Measurements from ENCODE around the gene ZIC1. TPM values are rescaled to one million over a fixed set of nuclear protein-coding genes. Genes with fewer than 3 reads are reported as not detected.

The ZIC1 gene
- total and polyA plus RNA-seq, 2 of the 13 experiments (the other 11 are each of a cell fraction or from before 2014, with no cell fraction given) = not detected

- no peak for TF ChIP-seq ZNF430 (CRISPR knock-in tag; IDR thresholded peaks at IDR 0.05)
- TF ChIP-seq DBP (CRISPR knock-in tag; IDR thresholded peaks at IDR 0.05; ENCODE audit: not compliant biosample characterization) = no peak
- no peak for TF ChIP-seq ZFP37 (CRISPR knock-in tag; IDR thresholded peaks at IDR 0.05; ENCODE audit: borderline replicate concordance)
- TF ChIP-seq RELA (CRISPR knock-in tag; IDR thresholded peaks at IDR 0.05) = no peak
- no peak for TF ChIP-seq ZNF777 (CRISPR knock-in tag; IDR thresholded peaks at IDR 0.05)
- no peak for TF ChIP-seq ZNF282 (IDR thresholded peaks at IDR 0.05; ENCODE audit: partially characterized antibody)
- TF ChIP-seq MXD4 (CRISPR knock-in tag; IDR thresholded peaks at IDR 0.05) = no peak
- no peak for TF ChIP-seq ZNF776 (CRISPR knock-in tag; IDR thresholded peaks at IDR 0.05)
- no peak for TF ChIP-seq NAIF1 (CRISPR knock-in tag; IDR thresholded peaks at IDR 0.05; ENCODE audit: borderline replicate concordance)
- no peak for TF ChIP-seq ZNF362 (CRISPR knock-in tag; IDR thresholded peaks at IDR 0.05; ENCODE audit: borderline replicate concordance)
- no peak for TF ChIP-seq IRF2 (CRISPR knock-in tag; IDR thresholded peaks at IDR 0.05)
- no peak for TF ChIP-seq ZNF784 (CRISPR knock-in tag; IDR thresholded peaks at IDR 0.05; ENCODE audit: borderline replicate concordance)
- no peak for TF ChIP-seq GATAD1 (CRISPR knock-in tag; IDR thresholded peaks at IDR 0.05)
- no peak for TF ChIP-seq TGIF2 (CRISPR knock-in tag; IDR thresholded peaks at IDR 0.05)
- TF ChIP-seq ZNF782 (CRISPR knock-in tag; IDR thresholded peaks at IDR 0.05; ENCODE audit: borderline replicate concordance) = no peak
- no peak for TF ChIP-seq SOX13 (IDR thresholded peaks at IDR 0.05)
- TF ChIP-seq SOX13 (CRISPR knock-in tag; conservative IDR thresholded peaks at IDR 0.05 in 1 of 2, IDR thresholded peaks at IDR 0.05 in 1 of 2) = no peak
- no peak for TF ChIP-seq HCFC1 (IDR thresholded peaks at IDR 0.05; ENCODE audit: low read depth, low read length)
- WGBS (ENCODE audit: low lambda C conversion rate) = 50% methylated on average over 31 of the region's 31 CpGs
- no peaks in the 10 kb centered on the region for H3K9me3 ChIP-seq (ENCODE audit: low read length)
- no peaks in the 10 kb centered on the region for H3K36me3 ChIP-seq (replicated peaks in 1 of 2; ENCODE audit: control insufficient read depth in 1 of 2, insufficient read depth in 2 of 2, low read length in 2 of 2)
- no peaks in the 10 kb centered on the region for H4K20me1 ChIP-seq (ENCODE audit: insufficient read depth, low read length)
- H3K27ac ChIP-seq (ENCODE audit: extremely low read length, insufficient read depth, low read length) = no peak overlapping the region
- H3K4me1 ChIP-seq (ENCODE audit: insufficient read depth, low read length) = no peaks in the 10 kb centered on the region
- no peak overlapping the region for H3K4me2 ChIP-seq (ENCODE audit: low read depth, low read length)
- ATAC-seq = no peak
- peaks cover 1 to 26% of the 10 kb centered on the region in 2 experiments for H3K27me3 ChIP-seq (ENCODE audit: control insufficient read depth in 1 of 2, insufficient read depth in 2 of 2, low read length in 2 of 2)
- ChIA-PET POLR2A (no interaction called here), CTCF (ENCODE audit: low intra/inter-chr PET ratio, low total read pairs) (no interaction called here)
- no peak overlapping the region for H2AFZ ChIP-seq (ENCODE audit: low read length)
- intact Hi-C loops (cut with micrococcal nuclease; ENCODE audit: unreplicated experiment) (no loop called here), in situ Hi-C loops (cut with HindIII; ENCODE audit: extremely low pct_ligation_motif_present, low pct_unique_long_range_greater_than_20kb) (no loop called here)
- DNase-seq (ENCODE audit: low spot score) = no peak
- no peaks in the 10 kb centered on the region for H3K79me2 ChIP-seq (ENCODE audit: insufficient read depth, low read length)
- H3K4me3 ChIP-seq (replicated peaks in 1 of 3; ENCODE audit: insufficient read depth in 1 of 3, low read depth in 2 of 3, low read length in 3 of 3) = no peak overlapping the region
- H3K9ac ChIP-seq (ENCODE audit: insufficient read depth, low read depth, low read length) = no peak overlapping the region
- FAIRE-seq = no peak
- no TSS peak for BruUV-seq (replicated peaks)
Measured at GRCh38 chr3:147393943-147394883, 15.0 kb upstream of the ZIC1 start.
